CD14-positive monocyte (primary cell): ENCODE data around the gene RTP5. TPM values are rescaled to one million over a fixed set of nuclear protein-coding genes. Genes with fewer than 3 reads are reported as not detected.

Experiments
- DNase-seq, 3 donors: peaks; one replicate each; pipeline ENCODE4 v3.0.0-alpha.2; 2011 to 2022
- H2AFZ ChIP-seq: 2 replicates; pipeline ENCODE4 v1.6.0; 2012; ENCODE audit warnings: mild to moderate bottlenecking, low read depth, low read length, inconsistent platforms; ENCODE audit not compliant: insufficient read depth, poor library complexity, severe bottlenecking
- H3K27ac ChIP-seq, 2 donors: 1 replicate in 1 of 2; 2 replicates in 1 of 2; pipeline ENCODE4 v1.5.1; 2012 to 2013; ENCODE audit warnings: low read length in 2 of 2, control low read depth in 1 of 2, inconsistent platforms in 1 of 2, low read depth in 1 of 2, mild to moderate bottlenecking in 1 of 2
- H3K27me3 ChIP-seq, 2 donors: one replicate each; pipeline versions ENCODE4 v1.6.0 to v1.6.1; 2011 to 2013; ENCODE audit warnings: low read length in 2 of 2; ENCODE audit not compliant: control insufficient read depth in 2 of 2, insufficient read depth in 2 of 2
- H3K36me3 ChIP-seq, 2 donors: replicated peaks in 1 of 2; 1 replicate in 1 of 2; 2 replicates in 1 of 2; pipeline versions ENCODE4 v1.5.1 to v1.6.1; 2012 to 2013; ENCODE audit warnings: low read length in 2 of 2, control low read depth in 1 of 2, inconsistent platforms in 1 of 2, mild to moderate bottlenecking in 1 of 2; ENCODE audit not compliant: insufficient read depth in 2 of 2, control insufficient read depth in 1 of 2
- H3K4me1 ChIP-seq, 2 donors: 1 replicate in 1 of 2; 2 replicates in 1 of 2; pipeline versions ENCODE4 v1.5.1 to v1.6.1; 2012 to 2013; ENCODE audit warnings: low read length in 2 of 2, control low read depth in 1 of 2, inconsistent platforms in 1 of 2, mild to moderate bottlenecking in 1 of 2, moderate library complexity in 1 of 2; ENCODE audit not compliant: insufficient read depth in 2 of 2, control insufficient read depth in 1 of 2
- H3K4me2 ChIP-seq: replicated peaks from 2 replicates; pipeline ENCODE3; 2012; ENCODE audit warnings: low read length, moderate library complexity, mild to moderate bottlenecking; ENCODE audit not compliant: poor library complexity, severe bottlenecking; ENCODE audit errors: extremely low read depth
- H3K4me3 ChIP-seq, 3 experiments: fragments of 200-600 bp in 1 of 3; sonication (generic) in 1 of 3; replicated peaks in 1 of 3; 1 replicate in 2 of 3; 2 replicates in 1 of 3; pipeline ENCODE4 v1.5.1; 2011 to 2013; ENCODE audit warnings: low read length in 3 of 3, mild to moderate bottlenecking in 3 of 3, control low read depth in 2 of 3, low read depth in 2 of 3, inconsistent platforms in 1 of 3, moderate library complexity in 1 of 3
- H3K79me2 ChIP-seq: 2 replicates; pipeline ENCODE4 v1.6.0; 2012; ENCODE audit warnings: mild to moderate bottlenecking, control low read depth, inconsistent platforms, low read length, moderate library complexity; ENCODE audit not compliant: insufficient read depth
- H3K9ac ChIP-seq: 2 replicates; pipeline ENCODE4 v1.6.0; 2017; ENCODE audit warnings: low read length, mild to moderate bottlenecking; ENCODE audit not compliant: insufficient read depth, poor library complexity, severe bottlenecking
- H3K9me3 ChIP-seq, 2 donors: replicated peaks in 1 of 2; 1 replicate in 1 of 2; 2 replicates in 1 of 2; pipeline versions ENCODE4 v1.5.1 to v1.6.1; 2012 to 2013; ENCODE audit warnings: low read length in 2 of 2, control low read depth in 1 of 2; ENCODE audit not compliant: control insufficient read depth in 1 of 2, insufficient read depth in 1 of 2
- H4K20me1 ChIP-seq: 2 replicates; pipeline ENCODE4 v1.6.0; 2012; ENCODE audit warnings: mild to moderate bottlenecking, low read length, control low read depth, moderate library complexity; ENCODE audit not compliant: insufficient read depth
- H3K27ac Mint-ChIP-seq, 7 donors: one replicate each; pipeline ENCODE4 v1.8.0; 2020; ENCODE audit warnings: mild to moderate bottlenecking in 7 of 7, mixed read lengths in 7 of 7, moderate library complexity in 6 of 7, inconsistent platforms in 2 of 7
- H3K27me3 Mint-ChIP-seq, 3 donors: one replicate each; pipeline ENCODE4 v1.8.0; 2021 to 2022; ENCODE audit warnings: low read depth in 3 of 3, mild to moderate bottlenecking in 3 of 3, mixed read lengths in 3 of 3, moderate library complexity in 3 of 3, inconsistent platforms in 1 of 3
- H3K36me3 Mint-ChIP-seq, 2 donors: one replicate each; pipeline ENCODE4 v1.8.0; 2020; ENCODE audit warnings: mixed read lengths in 2 of 2, inconsistent platforms in 1 of 2, mild to moderate bottlenecking in 1 of 2
- H3K4me1 Mint-ChIP-seq: one replicate; pipeline ENCODE4 v1.8.0; 2020; ENCODE audit warnings: mild to moderate bottlenecking, mixed read lengths
- H3K4me3 Mint-ChIP-seq, 2 donors: one replicate each; pipeline ENCODE4 v1.8.0; 2020; ENCODE audit warnings: mild to moderate bottlenecking in 2 of 2, mixed read lengths in 2 of 2, moderate library complexity in 1 of 2
- H3K9me3 Mint-ChIP-seq, 7 donors: one replicate each; pipeline ENCODE4 v1.8.0; 2020 to 2022; ENCODE audit warnings: mixed read lengths in 7 of 7, mild to moderate bottlenecking in 6 of 7, moderate library complexity in 6 of 7, inconsistent platforms in 2 of 7
- CTCF ChIP-seq: fragments of 200-600 bp; IDR thresholded peaks from one replicate; pipeline ENCODE4 v1.8.0; 2022; ENCODE audit warnings: antibody characterized with exemption, mild to moderate bottlenecking
- WGBS: methylation state at CpG from one replicate; pipeline ENCODE4 v1.1.5; 2013; ENCODE audit warnings: missing lambda C conversion rate; ENCODE audit not compliant: insufficient coverage; 5-methylcytosine and 5-hydroxymethylcytosine counted together
- intact Hi-C, 2 donors: fragments of 100-400 bp; cut with micrococcal nuclease; formaldehyde crosslinking; loops; one replicate each; pipeline versions ENCODE4 v1.15.0 to v1.15.1; 2023
- polyA plus RNA-seq, 3 donors: library from polyadenylated mRNA; depleted of rRNA in 1 of 3; unstranded in 2 of 3; stranded (reverse) in 1 of 3; fragments of 300-500 nt in 2 of 3; fragments of >200 nt in 1 of 3; fragmentation: Illumina TruSeq in 2 of 3; gene quantifications; 1 replicate in 2 of 3; 2 replicates in 1 of 3; pipeline ENCODE4 v1.2.3, GENCODE V29; 2012 to 2021

Gene RTP5
- polyA plus RNA-seq, 3 donors: 0.03 TPM; not detected in 2

- no peak for TF ChIP-seq CTCF
- H3K4me3 Mint-ChIP-seq: no peak overlapping the region
- H3K9me3 ChIP-seq: peaks cover 0 to 9% of the 10 kb centered on the region in 2 donors
- no peak overlapping the region for H3K4me3 ChIP-seq
- H3K79me2 ChIP-seq: no peaks in the 10 kb centered on the region
- 95% methylated on average over 23 of the region's 27 CpGs for WGBS
- H4K20me1 ChIP-seq: no peaks in the 10 kb centered on the region
- no peaks in the 10 kb centered on the region for H3K4me1 Mint-ChIP-seq
- H3K27ac ChIP-seq: no peak overlapping the region
- peaks cover 0 to 2% (median 2%) of the 10 kb centered on the region in 3 donors for H3K27me3 Mint-ChIP-seq
- H3K9ac ChIP-seq: no peak overlapping the region
- no peaks in the 10 kb centered on the region for H3K36me3 ChIP-seq
- peaks cover 15 to 18% of the 10 kb centered on the region in 2 donors for H3K36me3 Mint-ChIP-seq
- H3K9me3 Mint-ChIP-seq: peaks cover 2 to 10% (median 9%) of the 10 kb centered on the region in 7 donors
- no peak overlapping the region for H2AFZ ChIP-seq
- H3K4me2 ChIP-seq: no peak overlapping the region
- peak overlapping the region in 1 of 7 donors; percentile 6 for H3K27ac Mint-ChIP-seq
- no peak for DNase-seq
- H3K4me1 ChIP-seq: no peaks in the 10 kb centered on the region
- intact Hi-C loops: loop anchor here in 1 of 2 donors (5.0 kb wide), 1 partner anchor 274 kb away; no protein-coding TSS in a partner anchor
- H3K27me3 ChIP-seq: no peaks in the 10 kb centered on the region
Measured at GRCh38 chr2:241891315-241891987, 21.9 kb downstream of the RTP5 start.

- Mint-ChIP-seq H3K4me3 (no peak overlapping the region), H3K27me3 (peaks cover 0 to 2% (median 0%) of the 10 kb centered on the region in 3 donors), H3K9me3 (peaks cover 2 to 10% (median 6%) of the 10 kb centered on the region in 7 donors), H3K4me1 (no peaks in the 10 kb centered on the region), H3K27ac (no peak overlapping the region), H3K36me3 (peaks cover 14 to 18% of the 10 kb centered on the region in 2 donors)
- no peak overlapping the region for H3K4me3 ChIP-seq
- no peaks in the 10 kb centered on the region for H4K20me1 ChIP-seq
- no peak for DNase-seq
- H3K27ac ChIP-seq: no peak overlapping the region
- no peak overlapping the region for H3K9ac ChIP-seq
- TF ChIP-seq CTCF: no peak
- no peaks in the 10 kb centered on the region for H3K27me3 ChIP-seq
- H3K79me2 ChIP-seq: no peaks in the 10 kb centered on the region
- H3K4me2 ChIP-seq: no peak overlapping the region
- H3K9me3 ChIP-seq: peaks cover 0 to 6% of the 10 kb centered on the region in 2 donors
- no peaks in the 10 kb centered on the region for H3K4me1 ChIP-seq
- H2AFZ ChIP-seq: no peak overlapping the region
- intact Hi-C loops: loop anchor here in 1 of 2 donors (5.0 kb wide), 1 partner anchor 275 kb away; no protein-coding TSS in a partner anchor
- 93% methylated on average over 3 of the region's 3 CpGs for WGBS
- H3K36me3 ChIP-seq: no peaks in the 10 kb centered on the region
Measured at GRCh38 chr2:241891988-241892298, 22.4 kb downstream of the RTP5 start.
